ENCODE data around the gene NME5. TPM values are rescaled to one million over a fixed set of nuclear protein-coding genes. Genes with fewer than 3 reads are reported as not detected.

Gene NME5
- total RNA-seq: not detected

GRCh38 chr5:138138949-138139780, at the start of gene NME5:
Gene NME5 (minus strand): TSS chr5:138139428. CDS start chr5:138138780, 648 bp downstream.
- Mint-ChIP-seq H3K4me3 (peak within 1 kb of the TSS in 1 of 2 donors; percentile 36), H3K4me1 (ENCODE audit: low read depth) (peaks cover 7% of the 10 kb centered on the region), H3K27me3 (ENCODE audit: low read depth) (no peaks in the 10 kb centered on the region), H3K27ac (no peak within 1 kb of the TSS), H3K36me3 (ENCODE audit: insufficient read depth in 2 of 2) (no peaks in the 10 kb centered on the region), H3K9me3 (no peaks in the 10 kb centered on the region)
- DNase-seq: peak; percentile 2 to 25
- peak; percentile 23 to 51 for ATAC-seq (replicated peaks in 1 of 2)

GRCh38 chr5:138188626-138189025, 49.4 kb upstream of the NME5 start:
- Mint-ChIP-seq H3K27me3 (ENCODE audit: low read depth) (no peaks in the 10 kb centered on the region), H3K4me1 (ENCODE audit: low read depth) (no peaks in the 10 kb centered on the region), H3K4me3 (no peak overlapping the region), H3K36me3 (ENCODE audit: insufficient read depth in 2 of 2) (peaks cover 7 to 24% of the 10 kb centered on the region in 2 donors), H3K27ac (no peak overlapping the region), H3K9me3 (no peaks in the 10 kb centered on the region)
- no peak for ATAC-seq (replicated peaks in 1 of 2)
- no peak for DNase-seq

- ATAC-seq (replicated peaks in 1 of 2) (no peak), DNase-seq (no peak)
- H3K27ac Mint-ChIP-seq: no peak overlapping the region
- no peaks in the 10 kb centered on the region for H3K27me3 Mint-ChIP-seq (ENCODE audit: low read depth)
- H3K36me3 Mint-ChIP-seq (ENCODE audit: insufficient read depth in 2 of 2): peaks cover 7 to 22% of the 10 kb centered on the region in 2 donors
- H3K9me3 Mint-ChIP-seq: no peaks in the 10 kb centered on the region
- H3K4me1 Mint-ChIP-seq (ENCODE audit: low read depth): peaks cover 2% of the 10 kb centered on the region
- H3K4me3 Mint-ChIP-seq: no peak overlapping the region
These were observed 46.8 kb upstream of the NME5 start for GRCh38 chr5:138186002-138186447.

- Mint-ChIP-seq H3K27me3 (ENCODE audit: low read depth) (no peaks in the 10 kb centered on the region), H3K27ac (no peak overlapping the region)
These were observed 43.6 kb upstream of the NME5 start for GRCh38 chr5:138182808-138183207.

GRCh38 chr5:138180841-138181240, 41.6 kb upstream of the NME5 start:
- Mint-ChIP-seq H3K36me3 (ENCODE audit: insufficient read depth in 2 of 2) (peaks cover 7 to 15% of the 10 kb centered on the region in 2 donors), H3K4me3 (no peak overlapping the region), H3K9me3 (no peaks in the 10 kb centered on the region), H3K27ac (no peak overlapping the region), H3K27me3 (ENCODE audit: low read depth) (no peaks in the 10 kb centered on the region), H3K4me1 (ENCODE audit: low read depth) (peaks cover 23% of the 10 kb centered on the region)
- ATAC-seq (replicated peaks in 1 of 2) (no peak), DNase-seq (no peak)

More at GRCh38 chr5:138182808-138183207, 43.6 kb upstream of the NME5 start:
- H3K36me3 Mint-ChIP-seq (ENCODE audit: insufficient read depth in 2 of 2): peaks cover 7 to 22% of the 10 kb centered on the region in 2 donors
- no peak overlapping the region for H3K4me3 Mint-ChIP-seq
- peaks cover 8% of the 10 kb centered on the region for H3K4me1 Mint-ChIP-seq (ENCODE audit: low read depth)
- no peaks in the 10 kb centered on the region for H3K9me3 Mint-ChIP-seq
- DNase-seq: no peak
- no peak for ATAC-seq (replicated peaks in 1 of 2)

- H3K4me3 Mint-ChIP-seq: no peak overlapping the region
- no peak overlapping the region for H3K27ac Mint-ChIP-seq
- peaks cover 7 to 16% of the 10 kb centered on the region in 2 donors for H3K36me3 Mint-ChIP-seq (ENCODE audit: insufficient read depth in 2 of 2)
- DNase-seq (peak in 1 of 2 donors; percentile 11), ATAC-seq (replicated peaks in 1 of 2) (no peak)
- H3K9me3 Mint-ChIP-seq: no peaks in the 10 kb centered on the region
- no peaks in the 10 kb centered on the region for H3K27me3 Mint-ChIP-seq (ENCODE audit: low read depth)
- peaks cover 23% of the 10 kb centered on the region for H3K4me1 Mint-ChIP-seq (ENCODE audit: low read depth)
These were observed 41.1 kb upstream of the NME5 start for GRCh38 chr5:138180183-138180782.

GRCh38 chr5:138179277-138179857, 40.1 kb upstream of the NME5 start:
- no peaks in the 10 kb centered on the region for H3K9me3 Mint-ChIP-seq
- DNase-seq: peak; percentile 12 to 17
- no peak for ATAC-seq (replicated peaks in 1 of 2)
- no peaks in the 10 kb centered on the region for H3K27me3 Mint-ChIP-seq (ENCODE audit: low read depth)
- H3K27ac Mint-ChIP-seq: no peak overlapping the region
- peaks cover 23% of the 10 kb centered on the region for H3K4me1 Mint-ChIP-seq (ENCODE audit: low read depth)
- H3K4me3 Mint-ChIP-seq: no peak overlapping the region
- H3K36me3 Mint-ChIP-seq (ENCODE audit: insufficient read depth in 2 of 2): peaks cover 7 to 12% of the 10 kb centered on the region in 2 donors

- H3K4me3 Mint-ChIP-seq: no peak within 1 kb of the TSS
- peaks cover 23% of the 10 kb centered on the region for H3K4me1 Mint-ChIP-seq (ENCODE audit: low read depth)
- peaks cover 8 to 13% of the 10 kb centered on the region in 2 donors for H3K36me3 Mint-ChIP-seq (ENCODE audit: insufficient read depth in 2 of 2)
- H3K27ac Mint-ChIP-seq: no peak within 1 kb of the TSS
- DNase-seq: peak; percentile 91 to 94
- peak; percentile 89 to 91 for ATAC-seq (replicated peaks in 1 of 2)
- H3K27me3 Mint-ChIP-seq (ENCODE audit: low read depth): no peaks in the 10 kb centered on the region
- H3K9me3 Mint-ChIP-seq: no peaks in the 10 kb centered on the region
These were observed 39.5 kb upstream of the NME5 start, which contains the start of the genes BRD8 and KIF20A for GRCh38 chr5:138178516-138179276. Gene BRD8 (minus strand): TSS chr5:138178630. CDS start chr5:138178614, 16 bp downstream. Gene KIF20A (plus strand): TSS chr5:138179112. CDS start chr5:138179681, 569 bp downstream.

GRCh38 chr5:138177941-138178515, 38.8 kb upstream of the NME5 start:
- Mint-ChIP-seq H3K9me3 (no peaks in the 10 kb centered on the region), H3K36me3 (ENCODE audit: insufficient read depth in 2 of 2) (peaks cover 11 to 15% of the 10 kb centered on the region in 2 donors), H3K4me1 (ENCODE audit: low read depth) (peaks cover 23% of the 10 kb centered on the region), H3K27me3 (ENCODE audit: low read depth) (no peaks in the 10 kb centered on the region), H3K27ac (no peak overlapping the region), H3K4me3 (no peak overlapping the region)
- DNase-seq (peak; percentile 30 to 36), ATAC-seq (replicated peaks in 1 of 2) (peak in 1 of 2 donors; percentile 23)

- ATAC-seq (replicated peaks in 1 of 2) (no peak), DNase-seq (no peak)
- Mint-ChIP-seq H3K4me3 (no peak overlapping the region), H3K36me3 (ENCODE audit: insufficient read depth in 2 of 2) (peaks cover 14 to 28% of the 10 kb centered on the region in 2 donors), H3K9me3 (no peaks in the 10 kb centered on the region), H3K4me1 (ENCODE audit: low read depth) (no peaks in the 10 kb centered on the region), H3K27ac (no peak overlapping the region), H3K27me3 (ENCODE audit: low read depth) (no peaks in the 10 kb centered on the region)
These were observed 31.1 kb upstream of the NME5 start for GRCh38 chr5:138170299-138170698.

GRCh38 chr5:138169124-138169523, 29.9 kb upstream of the NME5 start:
- Mint-ChIP-seq H3K4me1 (ENCODE audit: low read depth) (no peaks in the 10 kb centered on the region), H3K4me3 (no peak overlapping the region), H3K36me3 (ENCODE audit: insufficient read depth in 2 of 2) (peaks cover 22 to 33% of the 10 kb centered on the region in 2 donors), H3K27me3 (ENCODE audit: low read depth) (no peaks in the 10 kb centered on the region), H3K9me3 (no peaks in the 10 kb centered on the region), H3K27ac (no peak overlapping the region)
- DNase-seq: no peak
- ATAC-seq (replicated peaks in 1 of 2): no peak

- peaks cover 28 to 48% of the 10 kb centered on the region in 2 donors for H3K36me3 Mint-ChIP-seq (ENCODE audit: insufficient read depth in 2 of 2)
- H3K4me1 Mint-ChIP-seq (ENCODE audit: low read depth): no peaks in the 10 kb centered on the region
- H3K4me3 Mint-ChIP-seq: no peak overlapping the region
- DNase-seq (no peak), ATAC-seq (replicated peaks in 1 of 2) (no peak)
- H3K27ac Mint-ChIP-seq: peak overlapping the region; percentile 46
- H3K9me3 Mint-ChIP-seq: no peaks in the 10 kb centered on the region
- no peaks in the 10 kb centered on the region for H3K27me3 Mint-ChIP-seq (ENCODE audit: low read depth)
These were observed 24.5 kb upstream of the NME5 start for GRCh38 chr5:138163721-138164120.
